Panc1 (cell line): Measurements from ENCODE around the gene TREML1. TPM values are rescaled to one million over a fixed set of nuclear protein-coding genes. Genes with fewer than 3 reads are reported as not detected.

Source experiments
- ATAC-seq: fragments of 200-7000 bp; cut with Tn5 transposase; 2 replicates; pipeline ENCODE4 v1.9.1; 2020; ENCODE audit warnings: mild to moderate bottlenecking, moderate library complexity
- BruUV-seq: library from RNA; stranded (reverse); fragments of 400-500 nt; replicated peaks from 2 replicates; lab custom pipeline; 2021; lab: Mats Ljungman, UMichigan
- CTCF ChIA-PET: fragments of 300-600 bp; sonication (Branson Sonifier 250); formaldehyde crosslinking; loops from one replicate; lab custom pipeline; 2022; ENCODE audit warnings: antibody characterized with exemption; lab: Charles Lee
- POLR2A ChIA-PET: fragments of 300-600 bp; sonication (Branson Sonifier 250); formaldehyde crosslinking; loops from one replicate; lab custom pipeline; 2022; ENCODE audit warnings: antibody characterized with exemption; lab: Charles Lee
- DNase-seq: peaks from one replicate; pipeline ENCODE4 v3.0.0-alpha.2; 2010; ENCODE audit warnings: low read depth, low spot score
- H3K27ac ChIP-seq: 2 replicates; pipeline ENCODE4 v1.5.1; 2011; ENCODE audit warnings: mild to moderate bottlenecking, low read length, inconsistent platforms
- H3K27me3 ChIP-seq: fragments of 200-500 bp; sonication (Bioruptor generic); 2 replicates; pipeline ENCODE4 v1.6.0; 2014; ENCODE audit warnings: low read length, inconsistent platforms; ENCODE audit not compliant: control insufficient read depth, insufficient read depth
- H3K36me3 ChIP-seq: fragments of 200-500 bp; sonication (Bioruptor generic); 2 replicates; pipeline ENCODE4 v1.5.1; 2014; ENCODE audit warnings: inconsistent platforms, mild to moderate bottlenecking, low read length, moderate library complexity; ENCODE audit not compliant: control insufficient read depth, insufficient read depth
- H3K4me1 ChIP-seq: 2 replicates; pipeline ENCODE4 v1.5.1; 2011; ENCODE audit warnings: inconsistent platforms, mild to moderate bottlenecking, low read length, moderate library complexity; ENCODE audit not compliant: control insufficient read depth, insufficient read depth
- H3K4me3 ChIP-seq, 2 experiments: 2 replicates each; pipeline ENCODE4 v1.5.1; 2011 to 2012; ENCODE audit warnings: low read depth in 2 of 2, low read length in 2 of 2, mild to moderate bottlenecking in 2 of 2, inconsistent platforms in 1 of 2, moderate library complexity in 1 of 2
- H3K9me3 ChIP-seq: fragments of 200-500 bp; sonication (Bioruptor generic); 2 replicates; pipeline ENCODE4 v1.5.1; 2014; ENCODE audit warnings: low read depth, mild to moderate bottlenecking, inconsistent platforms, low read length, moderate library complexity; ENCODE audit not compliant: control insufficient read depth, insufficient read depth
- CTCF ChIP-seq: fragments of 450-650 bp; IDR thresholded peaks from 2 replicates; pipeline ENCODE4 v1.5.1; 2017; ENCODE audit warnings: mild to moderate bottlenecking
- POLR2AphosphoS5 ChIP-seq: IDR thresholded peaks from 2 replicates; pipeline ENCODE4 v1.6.1; 2012; ENCODE audit warnings: mild to moderate bottlenecking, low read depth, low read length, moderate library complexity
- REST ChIP-seq, 2 experiments: IDR thresholded peaks; 2 replicates each; pipeline ENCODE4 v1.6.1; 2011 to 2012; ENCODE audit warnings: low read depth in 2 of 2, control low read depth in 1 of 2, low read length in 1 of 2, mild to moderate bottlenecking in 1 of 2, moderate library complexity in 1 of 2; ENCODE audit not compliant: insufficient read depth in 1 of 2
- SIN3A ChIP-seq: IDR thresholded peaks from 2 replicates; pipeline ENCODE4 v1.6.1; 2012; ENCODE audit warnings: low read depth, mild to moderate bottlenecking, low read length, moderate library complexity, borderline replicate concordance; ENCODE audit not compliant: insufficient read depth
- TCF7L2 ChIP-seq: IDR thresholded peaks from 2 replicates; pipeline ENCODE4 v1.6.1; 2011; ENCODE audit warnings: mild to moderate bottlenecking, low read depth, low read length, inconsistent platforms
- in situ Hi-C: cut with HindIII; loops from 2 replicates; pipeline ENCODE4 v1.10.0; 2016; ENCODE audit warnings: low sequenced_read_pairs, low pct_unique_long_range_greater_than_20kb
- intact Hi-C: fragments of 100-400 bp; cut with micrococcal nuclease; formaldehyde crosslinking; loops from one replicate; pipeline ENCODE4 v1.10.0; 2022; ENCODE audit not compliant: unreplicated experiment
- total RNA-seq: library from RNA; stranded (reverse); gene quantifications from one replicate; pipeline ENCODE4 v1.2.1, GENCODE V29; 2021; ENCODE audit not compliant: unreplicated experiment

The TREML1 gene
- total RNA-seq, 1 experiment from 2014 or later = not detected

- no peak for TF ChIP-seq SIN3A
- no peak for TF ChIP-seq REST (IDR thresholded peaks at IDR 0.05; ENCODE audit: insufficient read depth in 1 of 2, low read depth in 2 of 2, low read length in 1 of 2)
- TF ChIP-seq CTCF = no peak
- no peak for TF ChIP-seq TCF7L2
- no peak for TF ChIP-seq POLR2AphosphoS5
- peaks cover 4% of the 10 kb centered on the region for H3K27me3 ChIP-seq
- intact Hi-C loops (no loop called here), in situ Hi-C loops (no loop called here)
- POLR2A ChIA-PET = no interaction called here
- no peaks in the 10 kb centered on the region for H3K36me3 ChIP-seq
- no peak for ATAC-seq
- H3K27ac ChIP-seq = no peak overlapping the region
- BruUV-seq = no TSS peak
- no peak overlapping the region for H3K4me3 ChIP-seq
- H3K9me3 ChIP-seq = no peaks in the 10 kb centered on the region
- CTCF ChIA-PET = no interaction called here
- H3K4me1 ChIP-seq = no peaks in the 10 kb centered on the region
- DNase-seq = no peak
These were observed 45.6 kb upstream of the TREML1 start for GRCh38 chr6:41199552-41200246.

- DNase-seq (no peak), ATAC-seq (no peak)
- POLR2A ChIA-PET = no interaction called here
- Histone ChIP-seq H3K27ac (no peak overlapping the region), H3K36me3 (no peaks in the 10 kb centered on the region), H3K4me3 (no peak overlapping the region), H3K9me3 (no peaks in the 10 kb centered on the region), H3K27me3 (peaks cover 4% of the 10 kb centered on the region; the same call in 1 of the 2 replicates), H3K4me1 (no peaks in the 10 kb centered on the region)
- no peak for TF ChIP-seq TCF7L2
- TF ChIP-seq POLR2AphosphoS5 = no peak
- no peak for TF ChIP-seq REST (IDR thresholded peaks at IDR 0.05; ENCODE audit: insufficient read depth in 1 of 2, low read depth in 2 of 2, low read length in 1 of 2)
- no peak for TF ChIP-seq CTCF
- TF ChIP-seq SIN3A = no peak
- intact Hi-C loops (no loop called here), in situ Hi-C loops (no loop called here)
- BruUV-seq = no TSS peak
- CTCF ChIA-PET = no interaction called here
These were observed 43.1 kb upstream of the TREML1 start for GRCh38 chr6:41197234-41197633.
